Measurements from ENCODE around the gene ZSWIM3.
"Not testable (repeated sequence)": the region's sequence is repeated elsewhere in the genome, so short reads cannot be mapped to it uniquely, and the experiment has no call there.

Gene ZSWIM3

DNA sequence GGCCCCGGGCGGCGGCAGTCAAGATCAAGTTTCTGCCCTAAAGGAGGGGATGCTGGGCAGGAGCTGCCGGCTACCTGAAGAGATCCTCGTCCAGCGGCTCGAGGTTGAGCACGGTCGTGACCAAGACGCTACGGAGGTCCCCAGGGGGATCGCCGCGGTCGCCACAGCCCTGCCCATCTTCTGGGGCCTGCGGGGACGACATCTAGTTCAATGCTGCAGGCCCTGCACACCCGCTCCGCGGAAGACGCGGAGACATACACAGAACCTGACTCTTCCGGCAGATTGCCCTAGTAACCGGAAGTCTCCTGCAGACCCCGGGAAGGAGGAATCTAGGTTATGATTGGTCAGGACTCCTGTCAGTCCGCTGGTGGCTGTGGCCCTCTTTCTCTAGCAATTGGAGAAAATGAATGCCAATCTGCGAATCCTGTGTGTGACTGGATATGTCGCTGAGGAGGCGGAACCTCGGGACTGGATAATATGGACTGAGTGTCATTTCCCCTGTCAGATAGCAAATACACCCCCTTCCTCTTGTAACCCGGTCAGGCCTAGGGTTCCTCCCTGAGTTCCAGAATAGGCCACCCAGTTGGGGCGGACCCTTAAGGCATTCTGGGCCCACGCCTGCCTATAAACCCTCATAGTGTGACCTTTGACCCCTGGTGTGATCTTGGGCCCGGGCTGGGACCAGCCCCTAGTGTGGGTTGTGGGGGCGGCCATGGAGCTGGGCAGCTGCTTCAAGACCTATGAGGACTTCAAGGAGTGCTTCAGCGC is at the start of gene ZSWIM3, which contains the start of gene ACOT8:
TSS of gene ZSWIM3 (plus strand) at position 501 of the 768 bp plus-strand sequence. CDS start at position 713, 212 bp downstream.
TSS of gene ACOT8 (minus strand) at position 279 of the 768 bp plus-strand sequence. CDS start at position 202, 77 bp downstream.
- DNase-seq: peak; percentile 99

DNA sequence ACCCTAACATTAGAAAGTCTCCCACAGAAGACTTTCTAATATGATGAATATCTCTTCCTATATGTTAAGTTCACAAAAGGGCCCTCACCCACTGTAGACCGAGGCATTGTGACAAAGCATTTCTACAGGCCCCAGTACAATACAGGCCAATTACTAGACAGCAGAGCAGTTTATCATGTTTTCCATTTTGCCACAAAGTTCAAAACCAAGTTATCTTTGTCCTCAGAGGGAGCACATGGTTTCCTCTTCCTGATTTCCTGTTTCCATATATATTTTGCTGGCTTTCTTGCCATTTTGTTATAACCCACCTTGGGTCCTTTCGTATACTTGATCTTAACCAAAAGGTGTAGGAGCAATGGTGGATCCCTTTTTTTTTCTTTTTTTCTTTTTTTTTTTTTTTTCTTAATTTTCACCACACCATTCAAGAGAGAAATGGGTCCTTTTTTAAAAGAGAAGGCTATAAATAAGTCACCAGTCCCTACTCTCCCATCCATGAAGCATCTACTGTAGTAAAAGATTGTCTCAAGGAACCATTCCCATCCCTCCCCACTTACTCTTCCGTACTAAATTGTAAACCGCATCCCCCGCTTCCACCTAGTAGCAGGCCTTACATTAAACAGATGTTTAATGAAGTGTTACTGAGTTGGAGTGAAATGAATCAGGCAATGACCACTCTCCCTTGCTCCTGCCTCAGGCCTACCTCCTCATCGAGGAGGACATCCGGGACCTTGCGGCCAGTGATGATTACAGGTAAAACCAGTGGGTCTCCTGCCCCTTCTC is 47.0 kb upstream of the ZSWIM3 start:
- DNase-seq: no peak

DNA sequence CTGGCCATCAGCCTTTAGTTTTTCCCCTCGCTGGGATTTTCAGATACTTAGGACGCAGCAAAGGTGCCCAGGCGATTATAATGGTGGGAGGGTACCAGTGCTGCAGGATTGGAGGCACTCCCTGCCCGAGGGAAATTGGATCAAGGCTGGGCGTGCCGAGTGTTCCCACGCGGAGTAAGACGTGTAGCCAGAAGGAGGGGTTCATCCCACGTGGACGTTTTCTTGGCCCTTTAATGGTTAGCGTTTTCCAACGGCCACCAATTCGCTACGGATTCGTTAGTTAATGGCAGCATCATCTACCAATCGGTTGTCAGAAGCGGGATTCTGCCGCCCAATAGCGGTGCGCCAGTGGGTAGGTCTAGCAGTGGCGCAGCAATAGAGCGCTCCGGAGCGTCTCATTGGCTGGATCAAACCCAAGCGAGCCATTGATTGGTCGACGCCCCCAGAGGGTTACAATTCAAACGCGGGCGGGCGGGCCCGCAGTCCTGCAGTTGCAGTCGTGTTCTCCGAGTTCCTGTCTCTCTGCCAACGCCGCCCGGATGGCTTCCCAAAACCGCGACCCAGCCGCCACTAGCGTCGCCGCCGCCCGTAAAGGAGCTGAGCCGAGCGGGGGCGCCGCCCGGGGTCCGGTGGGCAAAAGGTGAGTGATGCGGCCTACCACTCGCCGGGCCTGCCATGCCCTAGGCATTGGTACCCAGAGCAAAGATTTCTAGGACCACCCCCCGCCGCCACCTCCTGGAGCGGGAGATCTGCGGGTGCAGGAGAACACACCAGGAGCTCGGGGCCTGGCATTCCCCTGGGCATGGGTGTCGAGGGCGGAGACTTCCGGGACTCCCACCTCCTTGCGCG is 45.0 kb upstream of the ZSWIM3 start, which contains the start of gene UBE2C:
TSS of gene UBE2C (plus strand) at position 488 of the 849 bp plus-strand sequence. CDS start at position 540, 52 bp downstream.
- peak; percentile 97 for DNase-seq

- DNase-seq: no peak
These were observed 44.4 kb upstream of the ZSWIM3 start for GRCh38 chr20:45813006-45813340.

GRCh38 chr20:45813489-45813888 is 43.9 kb upstream of the ZSWIM3 start:
- DNase-seq: no peak

GRCh38 chr20:45814314-45814713 is 43.1 kb upstream of the ZSWIM3 start:
- no peak for DNase-seq

GRCh38 chr20:45816951-45817350 is 40.5 kb upstream of the ZSWIM3 start:
- no peak for DNase-seq

- DNase-seq: no peak
These were observed 39.8 kb upstream of the ZSWIM3 start for GRCh38 chr20:45817376-45818194.

GRCh38 chr20:45818239-45818638 is 39.2 kb upstream of the ZSWIM3 start:
- DNase-seq: no peak

DNA sequence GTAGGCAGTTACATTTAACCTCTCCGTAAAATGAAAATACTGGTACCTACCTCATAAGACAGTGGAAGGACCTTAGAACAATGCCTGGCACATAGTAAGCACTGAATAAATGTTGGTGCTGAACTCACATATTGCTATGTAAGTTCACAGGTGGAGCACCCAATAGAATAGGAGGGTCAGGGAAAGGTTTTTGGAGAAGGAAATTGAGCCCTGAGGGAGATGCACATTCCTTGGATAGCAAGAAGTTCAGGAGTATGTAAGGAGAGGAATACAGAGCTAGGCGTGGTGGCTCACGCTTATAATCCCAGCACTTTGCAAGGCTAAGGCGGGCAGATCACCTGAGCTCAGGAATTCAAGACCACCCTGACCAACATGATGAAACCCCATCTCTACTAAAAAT is 37.9 kb upstream of the ZSWIM3 start:
- DNase-seq: no peak

GRCh38 chr20:45821947-45822346 is 35.5 kb upstream of the ZSWIM3 start:
- DNase-seq: no peak

DNA sequence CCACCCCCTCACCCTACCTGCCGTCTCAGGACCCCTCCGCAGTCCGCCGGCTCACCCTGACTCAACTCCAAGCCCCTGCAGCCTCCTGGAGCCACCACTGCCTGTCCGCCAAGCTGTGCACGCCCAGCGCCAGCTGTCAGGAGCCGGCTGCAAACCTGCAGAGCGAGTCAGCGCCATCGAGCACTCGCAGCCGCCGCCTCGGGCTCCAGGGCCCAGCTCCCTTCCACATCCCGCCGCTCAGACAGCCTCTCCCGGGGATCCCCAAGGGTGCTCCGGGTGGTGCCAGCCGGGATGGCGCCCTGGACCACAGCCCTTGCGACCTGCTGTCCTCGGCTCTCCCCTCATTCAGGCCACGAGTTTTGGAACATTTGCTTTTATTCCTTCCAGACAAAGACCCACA is 34.6 kb upstream of the ZSWIM3 start:
- no peak for DNase-seq

DNA sequence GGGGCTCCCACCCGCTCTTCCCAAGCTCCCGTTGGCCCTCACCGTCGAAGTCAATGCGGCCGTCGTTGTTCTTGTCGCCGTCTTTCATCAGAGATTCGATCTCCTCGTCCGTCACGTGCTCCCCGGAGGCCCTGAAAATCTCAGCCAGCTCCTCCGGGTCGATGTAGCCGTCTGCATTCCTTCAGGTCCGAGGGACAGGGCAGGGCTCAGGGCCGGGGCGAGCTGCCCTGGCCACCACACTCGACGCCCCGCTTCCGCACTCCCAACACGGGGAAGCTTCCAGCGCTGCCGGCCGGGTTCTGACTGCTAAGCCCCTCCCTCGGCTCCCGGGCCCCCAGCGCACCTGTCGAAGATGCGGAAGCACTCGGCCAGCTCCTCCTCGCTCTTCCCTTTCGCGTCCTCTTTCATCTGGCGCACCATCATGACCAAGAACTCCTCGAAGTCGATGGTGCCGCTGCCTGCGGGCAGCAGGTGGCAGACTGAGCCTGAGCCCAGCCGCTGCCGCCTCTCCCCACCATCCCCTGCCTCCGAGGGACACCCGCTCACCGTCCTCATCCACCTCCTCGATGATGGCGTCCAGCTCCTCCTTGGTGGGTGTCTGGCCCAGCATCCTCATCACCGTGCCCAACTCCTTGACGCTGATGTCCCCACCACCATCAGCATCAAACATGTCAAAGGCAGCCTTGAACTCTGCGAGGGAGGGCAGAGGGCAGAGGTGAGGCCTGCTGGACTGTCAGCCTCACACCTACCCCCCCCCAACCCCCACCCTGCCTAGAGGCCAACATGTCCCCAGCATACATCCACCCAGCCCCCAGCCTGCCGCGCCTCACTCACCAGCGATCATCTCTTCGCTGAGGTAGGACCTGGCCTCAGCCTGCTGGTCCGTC is 33.2 kb upstream of the ZSWIM3 start:
- DNase-seq: peak; percentile 17

- no peak for DNase-seq
These were observed 30.9 kb upstream of the ZSWIM3 start for GRCh38 chr20:45826381-45827019.

- DNase-seq: no peak
These were observed 30.3 kb upstream of the ZSWIM3 start, which contains the start of gene TNNC2 for GRCh38 chr20:45827030-45827652. TNNC2 (minus strand) TSS chr20:45827312; CDS start chr20:45827248, 64 bp downstream.

- no peak for DNase-seq
These were observed 29.7 kb upstream of the ZSWIM3 start for GRCh38 chr20:45827712-45828111.

DNA sequence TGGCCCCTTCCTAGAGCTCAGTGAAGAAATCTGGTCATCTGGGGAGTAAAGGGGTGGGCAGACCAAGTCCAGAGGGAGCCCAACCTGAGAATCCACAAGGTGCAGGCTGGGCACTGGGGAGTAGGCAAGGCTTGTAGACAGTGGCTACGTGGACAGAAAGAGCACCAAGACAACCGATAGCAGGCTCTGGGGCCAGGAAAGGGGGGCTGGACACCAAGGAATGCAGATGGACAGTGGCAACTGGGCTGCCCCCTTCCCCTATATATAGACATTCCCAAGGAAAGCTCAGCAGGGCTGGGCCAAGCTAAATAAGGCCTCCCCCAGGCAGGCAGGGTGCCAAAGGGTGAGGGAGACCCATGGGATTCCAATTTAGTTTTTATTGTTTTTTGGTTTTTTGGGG is 28.8 kb upstream of the ZSWIM3 start:
- no peak for DNase-seq

GRCh38 chr20:45829673-45830106 is 27.7 kb upstream of the ZSWIM3 start:
- DNase-seq: not testable (repeated sequence)

DNA sequence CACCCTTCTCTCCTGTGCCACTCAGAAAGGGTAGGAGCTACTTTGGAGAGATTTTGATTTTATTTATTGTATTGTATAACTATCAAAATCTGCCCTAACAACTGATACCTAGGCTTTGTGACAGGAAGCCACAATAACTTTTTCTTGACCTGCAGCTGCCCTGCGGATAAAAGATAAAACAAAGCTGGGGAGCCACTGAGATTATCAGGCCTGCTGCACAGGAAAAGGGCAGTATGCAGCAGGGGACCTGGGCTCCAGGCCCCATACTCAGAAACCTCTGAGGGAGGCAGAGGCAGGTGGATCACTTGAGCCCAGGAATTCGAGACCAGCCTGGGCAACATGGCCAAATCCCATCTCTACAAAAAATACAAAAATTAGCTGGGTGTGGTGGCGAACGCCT is 24.8 kb upstream of the ZSWIM3 start:
- DNase-seq: no peak
